TTC549 (cell line): ENCODE measurements around the gene CCDC192.
"Not testable (repeated sequence)": the region's sequence is repeated elsewhere in the genome, so short reads cannot be mapped to it uniquely, and the experiment has no call there.

Experiments used
- FAIRE-seq: peaks from 2 replicates; lab custom pipeline; 2012; peaks lifted over from hg19 to GRCh38; lab: Jason Lieb, UNC

Gene CCDC192

GRCh38 chr5:127766676-127767335 is 63.6 kb downstream of the CCDC192 start:
- no peak for FAIRE-seq

- FAIRE-seq = no peak
These were observed 66.2 kb downstream of the CCDC192 start for GRCh38 chr5:127769386-127769785.

GRCh38 chr5:127770272-127770671 is 67.1 kb downstream of the CCDC192 start:
- FAIRE-seq = no peak

GRCh38 chr5:127772531-127772930 is 69.3 kb downstream of the CCDC192 start:
- no peak for FAIRE-seq

- no peak for FAIRE-seq
These were observed 71.0 kb downstream of the CCDC192 start for GRCh38 chr5:127774221-127774620.

- no peak for FAIRE-seq
These were observed 73.3 kb downstream of the CCDC192 start for GRCh38 chr5:127776477-127776876.

GRCh38 chr5:127777957-127778356 is 74.8 kb downstream of the CCDC192 start:
- FAIRE-seq = no peak

- not testable (repeated sequence) for FAIRE-seq
These were observed 79.3 kb downstream of the CCDC192 start for GRCh38 chr5:127782450-127782849.

GRCh38 chr5:127785098-127785927 is 82.1 kb downstream of the CCDC192 start:
- FAIRE-seq = no peak

- FAIRE-seq = no peak
These were observed 88.2 kb downstream of the CCDC192 start for GRCh38 chr5:127791439-127791838.

GRCh38 chr5:127791908-127792307 is 88.7 kb downstream of the CCDC192 start:
- not testable (repeated sequence) for FAIRE-seq

GRCh38 chr5:127793052-127793451 is 89.9 kb downstream of the CCDC192 start:
- FAIRE-seq = no peak

GRCh38 chr5:127793879-127794278 is 90.7 kb downstream of the CCDC192 start:
- no peak for FAIRE-seq

GRCh38 chr5:127796211-127796610 is 93.0 kb downstream of the CCDC192 start:
- no peak for FAIRE-seq

GRCh38 chr5:127799293-127799905 is 96.2 kb downstream of the CCDC192 start:
- FAIRE-seq = no peak

GRCh38 chr5:127801751-127802476 is 98.7 kb downstream of the CCDC192 start:
- no peak for FAIRE-seq

- no peak for FAIRE-seq
These were observed 99.3 kb downstream of the CCDC192 start for GRCh38 chr5:127802477-127802865.

GRCh38 chr5:127804886-127805426 is 101.8 kb downstream of the CCDC192 start:
- no peak for FAIRE-seq

GRCh38 chr5:127805448-127805847 is 102.3 kb downstream of the CCDC192 start:
- no peak for FAIRE-seq

GRCh38 chr5:127806776-127807175 is 103.6 kb downstream of the CCDC192 start:
- FAIRE-seq = no peak

- no peak for FAIRE-seq
These were observed 106.3 kb downstream of the CCDC192 start for GRCh38 chr5:127809533-127809932.

- FAIRE-seq = no peak
These were observed 106.8 kb downstream of the CCDC192 start for GRCh38 chr5:127810017-127810416.
